GM12864 (cell line): ENCODE data around the gene POLR1D.

Source experiments
- DNase-seq: peaks from one replicate; pipeline ENCODE4 v3.0.0-alpha.2; 2011; ENCODE audit warnings: low read depth
- H3K4me3 ChIP-seq: 2 replicates; pipeline ENCODE4 v1.5.1; 2011; ENCODE audit warnings: mild to moderate bottlenecking, low read depth, low read length, control low read depth
- TF ChIP-seq, protein P1 (sequence below): IDR thresholded peaks from 2 replicates; pipeline ENCODE4 v1.5.1; 2011; ENCODE audit warnings: low read depth, mild to moderate bottlenecking, moderate library complexity, low read length, control low read depth, inconsistent platforms; ENCODE audit errors: missing control alignments

Gene POLR1D, protein sequence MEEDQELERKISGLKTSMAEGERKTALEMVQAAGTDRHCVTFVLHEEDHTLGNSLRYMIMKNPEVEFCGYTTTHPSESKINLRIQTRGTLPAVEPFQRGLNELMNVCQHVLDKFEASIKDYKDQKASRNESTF

DNA sequence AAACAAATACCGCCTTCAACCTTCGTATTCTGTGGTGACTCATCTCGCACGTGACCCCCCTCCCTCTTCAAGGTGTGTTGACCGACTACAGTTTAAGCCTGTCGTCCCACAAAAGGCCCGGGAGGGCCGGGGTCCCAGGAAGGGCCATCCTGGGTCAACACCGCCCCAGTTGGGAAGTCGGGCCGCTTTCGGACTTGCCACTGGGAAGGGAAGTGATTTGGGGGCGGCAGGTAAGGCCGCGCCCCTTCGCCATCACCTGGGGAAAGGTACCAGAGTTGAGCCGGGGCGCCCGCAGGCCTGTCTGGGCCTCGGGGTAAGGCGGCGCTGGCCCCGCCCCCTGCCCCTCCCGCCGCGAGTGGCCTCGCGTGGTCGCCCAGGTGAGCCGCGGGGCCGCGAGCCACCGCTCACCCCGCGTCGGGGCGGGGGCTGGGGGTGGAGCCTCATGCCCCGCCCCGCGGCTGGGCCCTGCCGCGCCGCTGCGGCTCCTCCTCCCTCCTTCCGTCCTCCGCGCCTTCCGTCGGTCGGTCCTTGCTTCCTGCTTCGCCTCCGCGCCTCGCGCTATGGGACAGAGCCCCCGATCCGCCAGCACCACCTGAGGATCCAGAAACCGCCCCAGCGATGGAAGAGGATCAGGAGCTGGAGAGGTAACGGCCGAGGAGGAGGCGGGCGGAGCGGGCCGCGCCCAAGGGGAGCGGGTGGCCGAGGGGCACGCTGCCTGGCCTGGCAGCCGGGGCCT is at the start of gene POLR1D:
POLR1D (plus strand) TSS at position 527 of the 736 bp plus-strand sequence; CDS start at position 619, 92 bp downstream.
- peak; percentile 62 for DNase-seq
- TF ChIP-seq, protein P1, sequence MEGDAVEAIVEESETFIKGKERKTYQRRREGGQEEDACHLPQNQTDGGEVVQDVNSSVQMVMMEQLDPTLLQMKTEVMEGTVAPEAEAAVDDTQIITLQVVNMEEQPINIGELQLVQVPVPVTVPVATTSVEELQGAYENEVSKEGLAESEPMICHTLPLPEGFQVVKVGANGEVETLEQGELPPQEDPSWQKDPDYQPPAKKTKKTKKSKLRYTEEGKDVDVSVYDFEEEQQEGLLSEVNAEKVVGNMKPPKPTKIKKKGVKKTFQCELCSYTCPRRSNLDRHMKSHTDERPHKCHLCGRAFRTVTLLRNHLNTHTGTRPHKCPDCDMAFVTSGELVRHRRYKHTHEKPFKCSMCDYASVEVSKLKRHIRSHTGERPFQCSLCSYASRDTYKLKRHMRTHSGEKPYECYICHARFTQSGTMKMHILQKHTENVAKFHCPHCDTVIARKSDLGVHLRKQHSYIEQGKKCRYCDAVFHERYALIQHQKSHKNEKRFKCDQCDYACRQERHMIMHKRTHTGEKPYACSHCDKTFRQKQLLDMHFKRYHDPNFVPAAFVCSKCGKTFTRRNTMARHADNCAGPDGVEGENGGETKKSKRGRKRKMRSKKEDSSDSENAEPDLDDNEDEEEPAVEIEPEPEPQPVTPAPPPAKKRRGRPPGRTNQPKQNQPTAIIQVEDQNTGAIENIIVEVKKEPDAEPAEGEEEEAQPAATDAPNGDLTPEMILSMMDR = no peak
- H3K4me3 ChIP-seq = peak within 1 kb of the TSS; percentile 67

DNA sequence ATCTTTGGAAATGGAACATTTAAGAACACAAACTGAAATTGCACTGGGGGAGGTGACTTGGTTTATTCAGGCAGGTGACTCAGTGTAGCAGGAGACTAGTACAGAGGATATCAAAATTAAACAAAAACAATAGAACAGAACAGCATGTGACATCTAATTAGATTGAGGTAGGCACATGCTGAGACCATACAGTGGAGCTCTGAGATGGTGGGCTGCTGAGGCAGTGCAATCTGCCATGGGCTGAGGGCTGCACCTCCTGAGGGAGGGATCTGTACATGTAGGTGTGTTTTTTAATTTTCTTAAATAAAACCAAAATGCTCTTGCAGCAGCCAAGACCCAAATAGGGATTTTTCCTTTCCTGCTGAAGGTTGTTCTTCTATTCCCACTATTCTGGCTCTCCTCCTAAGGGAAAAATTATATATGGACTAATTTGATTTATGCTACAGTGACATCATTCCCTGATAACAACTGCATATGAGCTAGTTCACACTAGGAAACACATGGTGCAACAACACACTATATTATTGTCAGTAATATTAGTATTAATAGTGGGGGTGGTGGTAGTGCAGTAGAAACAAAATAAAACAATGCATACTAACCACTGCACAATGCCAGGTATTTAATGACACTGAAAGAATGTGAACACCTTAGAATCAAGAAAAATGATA is 49.3 kb upstream of the POLR1D start:
- TF ChIP-seq, protein P1 = no peak
- DNase-seq = no peak
- H3K4me3 ChIP-seq = no peak overlapping the region

DNA sequence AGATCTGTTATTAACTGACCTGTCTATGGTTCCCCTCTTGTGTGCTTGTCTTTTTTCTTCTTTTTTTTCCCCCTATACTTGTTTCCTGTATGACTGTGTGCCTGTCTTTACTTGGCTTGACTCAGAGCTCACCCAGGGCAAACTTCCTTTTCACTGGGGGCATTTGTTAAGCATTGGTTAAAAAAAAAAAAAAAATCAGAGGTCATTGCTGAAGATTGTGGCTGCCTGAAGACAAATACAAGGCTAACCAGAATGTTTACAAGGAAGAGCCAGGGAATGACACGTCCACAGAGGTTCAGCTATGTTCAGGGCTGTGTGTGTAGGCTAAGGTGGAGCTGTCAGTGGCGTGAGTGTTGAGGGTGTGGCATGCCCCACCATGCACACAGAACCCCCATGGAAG is 48.4 kb upstream of the POLR1D start:
- DNase-seq = no peak
- TF ChIP-seq, protein P1 = no peak
- no peak overlapping the region for H3K4me3 ChIP-seq

DNA sequence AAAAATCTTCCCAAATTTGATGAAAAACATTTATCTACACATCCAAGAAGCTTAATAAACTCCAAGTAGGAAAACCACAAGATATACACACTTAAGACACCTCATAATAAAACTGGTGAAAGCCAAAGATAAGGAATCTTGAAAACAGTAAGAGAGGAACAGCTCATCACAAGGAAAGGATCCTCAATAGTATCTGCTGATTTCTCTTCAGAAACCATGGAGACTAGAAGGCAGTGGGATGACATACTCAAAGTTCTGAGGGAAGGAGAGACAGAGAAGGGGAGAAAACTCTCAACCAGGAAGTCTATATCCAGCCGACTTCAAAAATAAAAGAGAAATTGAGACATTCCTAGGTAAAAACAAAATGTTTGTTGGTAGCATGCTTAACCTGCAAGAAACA is 47.0 kb upstream of the POLR1D start:
- TF ChIP-seq, protein P1 = no peak
- DNase-seq = no peak
- H3K4me3 ChIP-seq = no peak overlapping the region

DNA sequence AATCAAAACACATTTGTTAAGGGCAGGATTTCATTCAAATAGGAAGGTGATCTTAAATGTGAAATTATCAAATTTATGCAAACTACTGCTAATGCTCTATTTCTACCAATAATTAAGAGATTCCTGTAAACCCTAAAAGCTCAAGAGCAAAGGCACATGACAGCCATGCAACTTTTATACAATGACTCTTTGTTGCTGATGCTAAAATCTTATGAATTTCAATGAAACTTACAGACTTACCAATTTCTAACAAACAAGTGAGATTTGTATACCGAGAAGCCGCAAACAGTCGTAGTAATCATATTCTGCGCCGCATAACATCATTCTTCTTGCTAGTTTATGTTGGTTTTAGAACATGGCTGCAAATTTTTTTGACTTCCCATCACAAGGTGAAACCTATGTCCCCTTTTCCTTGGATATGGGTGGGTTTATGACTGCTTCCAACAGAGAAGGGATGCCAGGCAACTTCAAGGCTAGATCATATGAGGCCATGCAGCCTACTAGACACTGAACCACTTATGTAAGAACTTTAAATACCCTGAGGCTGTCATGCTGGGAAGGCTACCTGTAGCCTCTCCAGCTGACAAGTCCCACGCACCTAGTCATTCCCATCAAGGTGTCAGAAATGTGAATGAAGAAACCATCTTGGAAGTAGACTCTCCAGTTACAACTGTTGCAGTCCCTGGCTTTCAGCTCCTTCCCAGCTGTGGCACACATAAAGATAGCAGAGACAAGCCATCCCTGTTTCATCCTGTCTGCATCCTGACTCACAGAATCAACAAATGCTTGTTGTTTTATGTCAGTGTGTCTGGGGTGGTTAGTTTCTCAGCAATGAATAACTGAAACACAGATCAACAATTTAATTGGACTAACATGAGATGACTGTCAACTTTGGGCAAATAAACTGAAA is 43.3 kb upstream of the POLR1D start:
- H3K4me3 ChIP-seq = no peak overlapping the region
- TF ChIP-seq, protein P1 = no peak
- no peak for DNase-seq

DNA sequence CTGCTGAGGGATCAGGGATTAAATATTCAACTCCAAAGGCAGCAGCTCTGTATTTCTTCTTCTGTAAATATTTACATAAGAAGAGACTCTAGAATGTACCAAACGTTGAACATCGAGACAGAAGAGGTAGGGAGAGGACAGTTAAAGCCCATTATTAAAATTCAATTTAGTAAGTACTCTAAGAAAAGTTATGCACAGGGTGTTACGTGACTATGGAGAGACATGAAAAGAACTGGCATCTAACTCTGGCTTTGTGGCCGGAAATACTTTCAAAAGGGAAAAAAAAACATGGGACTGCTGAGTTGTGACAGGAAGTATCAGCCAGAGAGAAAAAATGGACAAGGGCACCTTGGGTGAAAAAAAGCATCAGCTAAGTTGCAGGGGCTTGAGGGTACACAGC is 38.0 kb upstream of the POLR1D start:
- TF ChIP-seq, protein P1 = no peak
- no peak for DNase-seq
- no peak overlapping the region for H3K4me3 ChIP-seq
